A375 (cell line): ENCODE data around the gene ADAMTS18. TPM values are rescaled to one million over a fixed set of nuclear protein-coding genes. Genes with fewer than 3 reads are reported as not detected.

Experiments used
- total RNA-seq: library from RNA; depleted of rRNA; stranded (reverse); fragments of >200 nt; shearing (Covaris generic); gene quantifications from 2 replicates; pipeline ENCODE4 v1.2.3, GENCODE V29; 2014; rRNA removed

The ADAMTS18 gene, protein sequence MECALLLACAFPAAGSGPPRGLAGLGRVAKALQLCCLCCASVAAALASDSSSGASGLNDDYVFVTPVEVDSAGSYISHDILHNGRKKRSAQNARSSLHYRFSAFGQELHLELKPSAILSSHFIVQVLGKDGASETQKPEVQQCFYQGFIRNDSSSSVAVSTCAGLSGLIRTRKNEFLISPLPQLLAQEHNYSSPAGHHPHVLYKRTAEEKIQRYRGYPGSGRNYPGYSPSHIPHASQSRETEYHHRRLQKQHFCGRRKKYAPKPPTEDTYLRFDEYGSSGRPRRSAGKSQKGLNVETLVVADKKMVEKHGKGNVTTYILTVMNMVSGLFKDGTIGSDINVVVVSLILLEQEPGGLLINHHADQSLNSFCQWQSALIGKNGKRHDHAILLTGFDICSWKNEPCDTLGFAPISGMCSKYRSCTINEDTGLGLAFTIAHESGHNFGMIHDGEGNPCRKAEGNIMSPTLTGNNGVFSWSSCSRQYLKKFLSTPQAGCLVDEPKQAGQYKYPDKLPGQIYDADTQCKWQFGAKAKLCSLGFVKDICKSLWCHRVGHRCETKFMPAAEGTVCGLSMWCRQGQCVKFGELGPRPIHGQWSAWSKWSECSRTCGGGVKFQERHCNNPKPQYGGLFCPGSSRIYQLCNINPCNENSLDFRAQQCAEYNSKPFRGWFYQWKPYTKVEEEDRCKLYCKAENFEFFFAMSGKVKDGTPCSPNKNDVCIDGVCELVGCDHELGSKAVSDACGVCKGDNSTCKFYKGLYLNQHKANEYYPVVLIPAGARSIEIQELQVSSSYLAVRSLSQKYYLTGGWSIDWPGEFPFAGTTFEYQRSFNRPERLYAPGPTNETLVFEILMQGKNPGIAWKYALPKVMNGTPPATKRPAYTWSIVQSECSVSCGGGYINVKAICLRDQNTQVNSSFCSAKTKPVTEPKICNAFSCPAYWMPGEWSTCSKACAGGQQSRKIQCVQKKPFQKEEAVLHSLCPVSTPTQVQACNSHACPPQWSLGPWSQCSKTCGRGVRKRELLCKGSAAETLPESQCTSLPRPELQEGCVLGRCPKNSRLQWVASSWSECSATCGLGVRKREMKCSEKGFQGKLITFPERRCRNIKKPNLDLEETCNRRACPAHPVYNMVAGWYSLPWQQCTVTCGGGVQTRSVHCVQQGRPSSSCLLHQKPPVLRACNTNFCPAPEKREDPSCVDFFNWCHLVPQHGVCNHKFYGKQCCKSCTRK (N-terminal part only)
- total RNA-seq: 0.04 and 0.13 TPM in 2 replicates

GRCh38 chr16:77434530-77435271 is at the start of gene ADAMTS18:
Gene ADAMTS18, minus strand, starts transcription at chr16:77435034. Its CDS starts 339 bp downstream, at chr16:77434695.

Other genes with a start within 250 kb of the ADAMTS18 start
- 14.4 and 17.0 TPM in 2 replicates for gene MON1B, start 243.8 kb downstream of the ADAMTS18 start, total RNA-seq
- 1.3 and 3.3 TPM in 2 replicates for gene SYCE1L, start 235.6 kb downstream of the ADAMTS18 start, total RNA-seq